ENCODE results near the gene PGLYRP1. TPM values are rescaled to one million over a fixed set of nuclear protein-coding genes. Genes with fewer than 3 reads are reported as not detected.

Gene PGLYRP1
- total RNA-seq, 1 experiment from 2014 or later, result not detected

- Histone ChIP-seq H3K79me2 (ENCODE audit: low read length) (no peaks in the 10 kb centered on the region), H3K9me2 (replicated peaks; ENCODE audit: low read length) (no peaks in the 10 kb centered on the region), H3K4me2 (ENCODE audit: low read length) (no peak overlapping the region), H2AFZ (ENCODE audit: low read length) (no peak overlapping the region), H3K9me3 (ENCODE audit: low read length) (no peaks in the 10 kb centered on the region), H3K4me3 (ENCODE audit: low read length) (no peak overlapping the region), H3K27me3 (ENCODE audit: low read length) (no peaks in the 10 kb centered on the region), H3K36me3 (ENCODE audit: low read depth, low read length) (no peaks in the 10 kb centered on the region), H3K4me1 (ENCODE audit: insufficient read depth, low read length) (no peaks in the 10 kb centered on the region), H3K27ac (ENCODE audit: low read length) (no peak overlapping the region), H3K9ac (ENCODE audit: low read length) (no peak overlapping the region), H3F3A (ENCODE audit: low read length, unreplicated experiment) (no peaks in the 10 kb centered on the region), H4K20me1 (ENCODE audit: low read length) (no peaks in the 10 kb centered on the region)
- TF ChIP-seq EZH2 (IDR thresholded peaks at IDR 0.05; ENCODE audit: low read length, unreplicated experiment), result no peak
- no peak for TF ChIP-seq CTCF (conservative IDR thresholded peaks at IDR 0.05; ENCODE audit: low read depth, low read length)
- no peak for TF ChIP-seq EZH2phosphoT487 (IDR thresholded peaks at IDR 0.05; ENCODE audit: borderline replicate concordance, low read length)
- intact Hi-C loops (cut with micrococcal nuclease), result loop anchor here (5.0 kb wide), 1 partner anchor 166 kb away; no protein-coding TSS in a partner anchor
- ChIA-PET CTCF (interaction anchor here (0.6 kb wide), 1 partner anchor 51 kb away, joined by 3 read pairs; no protein-coding TSS in a partner anchor), POLR2A (ENCODE audit: unreplicated experiment) (no interaction called here)
- DNase-seq (no peak), ATAC-seq (no peak)
- no TSS peak for BruUV-seq (replicated peaks)
Observed at GRCh38 chr19:46025835-46026234, 3.0 kb upstream of the PGLYRP1 start.

GRCh38 chr19:46023311-46023779 lies 492 bp upstream of the PGLYRP1 start:
- H3K79me2 ChIP-seq (ENCODE audit: low read length), result no peaks in the 10 kb centered on the region
- no peak overlapping the region for H3K9ac ChIP-seq (ENCODE audit: low read length)
- intact Hi-C loops (cut with micrococcal nuclease), result no loop called here
- no peaks in the 10 kb centered on the region for H3K27me3 ChIP-seq (ENCODE audit: low read length)
- ATAC-seq (no peak), DNase-seq (no peak)
- POLR2A ChIA-PET (ENCODE audit: unreplicated experiment), result no interaction called here
- BruUV-seq (replicated peaks), result no TSS peak
- H3K4me3 ChIP-seq (ENCODE audit: low read length), result no peak overlapping the region
- H3K27ac ChIP-seq (ENCODE audit: low read length), result no peak overlapping the region
- no peak for TF ChIP-seq CTCF (conservative IDR thresholded peaks at IDR 0.05; ENCODE audit: low read depth, low read length)
- TF ChIP-seq EZH2phosphoT487 (IDR thresholded peaks at IDR 0.05; ENCODE audit: borderline replicate concordance, low read length), result no peak
- no peak for TF ChIP-seq EZH2 (IDR thresholded peaks at IDR 0.05; ENCODE audit: low read length, unreplicated experiment)
- no peaks in the 10 kb centered on the region for H3K9me2 ChIP-seq (replicated peaks; ENCODE audit: low read length)
- no peaks in the 10 kb centered on the region for H4K20me1 ChIP-seq (ENCODE audit: low read length)
- H3K36me3 ChIP-seq (ENCODE audit: low read depth, low read length), result no peaks in the 10 kb centered on the region
- CTCF ChIA-PET, result no interaction called here
- no peak overlapping the region for H3K4me2 ChIP-seq (ENCODE audit: low read length)
- H2AFZ ChIP-seq (ENCODE audit: low read length), result no peak overlapping the region
- no peaks in the 10 kb centered on the region for H3K4me1 ChIP-seq (ENCODE audit: insufficient read depth, low read length)
- H3K9me3 ChIP-seq (ENCODE audit: low read length), result no peaks in the 10 kb centered on the region
- H3F3A ChIP-seq (ENCODE audit: low read length, unreplicated experiment), result no peaks in the 10 kb centered on the region

- no peak overlapping the region for H3K27ac ChIP-seq (ENCODE audit: low read length)
- no TSS peak for BruUV-seq (replicated peaks)
- no peaks in the 10 kb centered on the region for H3K79me2 ChIP-seq (ENCODE audit: low read length)
- H3F3A ChIP-seq (ENCODE audit: low read length, unreplicated experiment), result no peaks in the 10 kb centered on the region
- no peak for ATAC-seq
- TF ChIP-seq EZH2 (IDR thresholded peaks at IDR 0.05; ENCODE audit: low read length, unreplicated experiment) (no peak), EZH2phosphoT487 (IDR thresholded peaks at IDR 0.05; ENCODE audit: borderline replicate concordance, low read length) (no peak), CTCF (conservative IDR thresholded peaks at IDR 0.05; ENCODE audit: low read depth, low read length) (no peak)
- no peak overlapping the region for H3K4me2 ChIP-seq (ENCODE audit: low read length)
- ChIA-PET CTCF (no interaction called here), POLR2A (ENCODE audit: unreplicated experiment) (no interaction called here)
- no peaks in the 10 kb centered on the region for H4K20me1 ChIP-seq (ENCODE audit: low read length)
- no peaks in the 10 kb centered on the region for H3K27me3 ChIP-seq (ENCODE audit: low read length)
- H3K4me1 ChIP-seq (ENCODE audit: insufficient read depth, low read length), result no peaks in the 10 kb centered on the region
- H3K4me3 ChIP-seq (ENCODE audit: low read length), result no peak overlapping the region
- intact Hi-C loops (cut with micrococcal nuclease), result no loop called here
- no peaks in the 10 kb centered on the region for H3K9me2 ChIP-seq (replicated peaks; ENCODE audit: low read length)
- H3K36me3 ChIP-seq (ENCODE audit: low read depth, low read length), result no peaks in the 10 kb centered on the region
- H3K9me3 ChIP-seq (ENCODE audit: low read length), result no peaks in the 10 kb centered on the region
- no peak overlapping the region for H3K9ac ChIP-seq (ENCODE audit: low read length)
- no peak for DNase-seq
- no peak overlapping the region for H2AFZ ChIP-seq (ENCODE audit: low read length)
Observed at GRCh38 chr19:46022061-46022430, 807 bp downstream of the PGLYRP1 start.
